GM21576 (cell line): ENCODE data around the gene TSC22D1.
"Not testable (repeated sequence)": the region's sequence is repeated elsewhere in the genome, so short reads cannot be mapped to it uniquely, and the experiment has no call there.

Experiments
- ATAC-seq: cut with Tn5 transposase; IDR thresholded peaks from one replicate; pipeline ENCODE4 v1.9.1; 2021; ENCODE audit warnings: mild to moderate bottlenecking, moderate library complexity; ENCODE audit not compliant: unreplicated experiment

Gene TSC22D1

DNA sequence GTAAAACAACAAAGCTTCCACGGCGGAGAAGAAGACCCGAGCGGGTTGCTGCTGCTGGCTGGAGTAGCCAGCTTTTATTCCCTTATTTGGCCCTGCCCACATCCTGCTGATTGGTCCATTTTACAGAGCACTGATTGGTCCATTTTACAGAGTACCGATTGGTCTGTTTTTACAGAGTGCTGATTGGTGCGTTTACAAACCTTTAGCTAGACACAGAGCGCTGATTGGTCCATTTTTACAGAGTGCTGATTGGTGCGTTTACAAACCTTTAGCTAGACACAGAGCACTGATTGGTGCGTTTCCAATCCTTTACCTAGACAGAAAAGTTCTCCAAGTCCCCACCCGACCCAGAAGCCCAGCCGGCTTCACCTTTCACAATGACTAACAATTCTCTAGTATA lies 119.9 kb downstream of the TSC22D1 start:
- ATAC-seq: not testable (repeated sequence)

DNA sequence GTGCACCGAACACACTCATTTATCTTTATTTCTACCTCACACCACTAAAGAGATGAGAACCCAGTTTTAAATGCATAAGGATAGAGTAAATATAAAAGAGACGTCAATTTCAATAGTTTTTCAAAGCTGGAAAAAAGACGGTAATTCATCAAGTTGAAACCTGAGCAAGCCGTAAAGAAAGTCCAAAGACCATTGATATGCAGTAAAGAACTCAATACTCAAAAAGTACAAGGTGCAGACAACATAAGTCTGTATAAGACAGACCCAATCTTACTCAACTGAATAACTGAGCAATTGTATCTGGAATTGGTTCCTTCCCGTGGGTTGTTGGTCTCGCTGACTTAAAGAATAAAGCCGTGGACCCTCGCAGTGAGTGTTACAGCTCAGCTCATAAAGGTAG lies 120.4 kb downstream of the TSC22D1 start:
- no peak for ATAC-seq

DNA sequence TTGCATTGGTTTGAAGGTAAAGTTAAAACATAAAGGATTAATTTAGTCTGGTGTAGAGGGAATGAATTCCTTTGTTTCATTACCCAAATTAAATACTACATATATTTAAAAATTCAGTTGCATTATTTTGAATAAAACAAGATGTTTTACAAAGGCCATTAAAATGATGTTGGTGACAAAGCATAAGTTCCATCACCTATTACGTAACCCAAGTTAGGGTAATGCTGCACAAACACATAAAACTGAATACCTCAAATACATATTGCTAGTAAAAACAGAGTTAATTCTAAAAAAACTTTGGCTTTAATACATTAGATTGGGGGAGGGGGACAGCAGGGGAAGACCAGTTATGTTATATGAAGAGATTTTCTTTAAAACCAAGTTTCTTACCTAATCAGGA lies 122.2 kb downstream of the TSC22D1 start:
- ATAC-seq: no peak

DNA sequence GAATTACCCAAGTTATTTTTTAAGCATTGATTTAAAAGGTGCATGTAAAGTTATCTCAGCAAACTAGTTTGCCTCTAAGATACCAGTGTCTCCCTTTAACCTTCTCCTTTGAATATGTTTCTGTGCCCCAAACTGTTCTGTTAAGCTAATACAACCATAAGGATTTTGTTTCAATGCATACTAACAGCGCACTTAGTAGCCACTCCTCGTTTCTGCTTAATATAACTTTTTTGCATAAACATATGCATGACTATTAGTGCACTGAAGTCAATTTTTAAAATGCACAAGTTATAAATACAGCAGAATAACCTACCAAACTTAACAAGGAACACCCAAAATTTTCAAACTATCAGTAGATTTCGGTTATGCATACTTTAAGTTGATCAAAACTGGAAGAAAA lies 123.1 kb downstream of the TSC22D1 start:
- no peak for ATAC-seq

DNA sequence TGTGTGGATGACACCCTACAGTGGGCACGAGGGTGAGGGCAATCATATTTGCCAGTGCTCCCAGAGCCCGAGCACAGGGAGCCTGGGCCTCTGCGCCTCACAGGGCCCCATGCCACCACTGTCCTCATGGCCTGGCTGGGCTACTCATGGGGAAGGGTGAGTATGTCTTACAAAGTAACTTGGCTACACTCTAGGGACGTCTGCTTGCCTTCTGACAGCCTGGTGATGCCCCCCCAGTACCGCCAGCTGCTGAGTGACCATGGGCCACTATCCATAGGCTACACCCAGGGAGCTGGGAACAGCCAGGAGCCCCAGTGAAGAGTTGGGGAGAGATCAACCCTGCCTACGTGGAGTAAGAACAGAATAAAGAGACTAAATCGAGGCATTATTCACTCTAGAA lies 123.7 kb downstream of the TSC22D1 start:
- ATAC-seq: no peak

DNA sequence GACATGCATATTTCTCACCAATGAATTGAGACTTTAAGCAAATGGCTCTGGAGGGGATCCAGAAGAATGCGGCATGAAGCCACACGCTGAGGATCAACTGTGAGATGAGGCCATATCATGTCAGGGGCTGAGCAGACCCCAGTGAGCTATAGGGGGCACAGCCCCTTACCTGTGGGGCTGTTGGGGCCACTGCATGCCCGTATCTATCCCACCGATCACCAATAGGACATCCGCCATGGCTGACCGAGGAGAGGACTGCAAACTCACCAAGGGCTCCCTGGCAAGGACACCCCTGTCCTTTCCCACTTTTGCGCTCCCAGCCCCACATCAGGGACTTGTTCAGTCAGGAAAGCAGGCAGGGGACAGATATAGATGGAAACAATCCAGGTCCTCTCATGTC lies 124.5 kb downstream of the TSC22D1 start:
- ATAC-seq: no peak

DNA sequence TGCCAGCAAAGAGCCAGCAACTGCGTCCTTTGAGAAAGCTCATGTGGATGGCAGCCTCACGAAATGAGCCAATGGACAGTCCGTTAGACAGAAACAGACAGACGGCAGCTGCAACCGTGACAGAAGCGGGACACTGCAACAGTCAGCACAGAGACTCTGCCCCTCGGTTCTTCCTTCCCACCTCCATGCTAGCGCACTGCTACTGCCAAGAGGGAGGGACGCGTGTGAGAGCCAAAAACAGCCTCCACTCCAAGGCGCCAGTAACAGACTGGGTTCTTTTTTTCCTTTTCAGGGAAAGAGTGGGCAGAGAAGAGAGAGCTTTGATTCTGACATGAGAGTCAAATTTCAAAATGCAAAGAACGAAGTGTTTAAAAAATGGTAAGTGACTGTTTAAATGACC lies 125.0 kb downstream of the TSC22D1 start:
- ATAC-seq: no peak

DNA sequence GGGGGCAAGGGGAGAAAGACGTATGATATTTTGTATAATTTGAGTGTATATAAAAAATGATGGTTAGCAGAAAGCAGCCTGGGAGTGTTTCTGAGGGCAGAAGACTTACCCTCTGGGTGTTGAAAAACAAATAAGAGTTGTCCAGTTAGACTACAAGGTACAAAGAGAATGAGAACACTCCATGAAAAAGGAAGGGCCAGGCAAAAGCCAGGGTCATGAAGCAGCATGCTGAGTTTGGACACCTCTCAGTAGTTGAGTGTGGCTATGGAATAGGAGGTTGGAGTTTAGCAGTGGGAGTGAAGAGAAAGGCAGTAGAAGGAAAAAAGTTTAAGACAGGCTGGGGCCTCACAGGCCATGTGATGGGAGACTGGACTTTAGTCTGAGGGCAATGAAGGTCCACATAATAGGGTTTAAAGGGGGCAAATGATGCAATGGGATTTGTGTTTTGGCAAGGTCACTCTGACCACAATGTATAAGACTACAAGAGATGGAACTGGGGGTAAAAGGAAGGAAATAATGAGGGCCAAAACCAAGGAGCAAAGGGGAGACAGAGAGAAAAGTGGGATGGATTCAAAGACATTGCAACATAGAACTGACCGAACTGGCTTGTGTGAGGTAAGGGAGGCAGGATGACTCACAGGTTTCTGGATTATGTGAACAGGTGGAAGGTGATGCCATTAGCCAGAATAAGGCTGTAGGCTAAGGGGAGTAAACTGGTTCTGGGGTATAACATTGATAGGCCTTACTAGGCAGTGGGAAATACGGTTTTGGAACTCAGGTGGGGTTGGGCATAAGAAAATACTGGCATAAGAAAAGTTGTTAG lies 125.9 kb downstream of the TSC22D1 start:
- ATAC-seq: no peak

DNA sequence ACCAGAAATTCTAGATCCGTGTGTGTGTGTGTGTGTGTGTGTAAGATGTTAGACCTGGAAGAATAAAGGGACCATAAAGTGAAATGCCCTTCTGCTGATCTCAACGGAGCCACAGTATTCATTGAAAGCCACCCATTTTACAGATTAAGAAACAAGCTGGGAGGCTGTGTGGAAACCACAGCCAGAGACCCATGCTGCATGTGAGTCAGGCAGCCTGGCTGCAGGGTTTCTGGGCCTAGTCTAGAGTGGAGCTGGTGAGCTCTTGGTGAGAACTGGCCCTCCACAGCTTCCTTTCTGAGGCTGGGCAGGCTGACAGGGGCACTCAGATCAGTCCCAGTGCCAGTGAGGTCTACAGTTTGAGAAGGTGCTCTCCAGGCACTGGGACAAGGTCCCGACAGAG lies 127.3 kb downstream of the TSC22D1 start:
- no peak for ATAC-seq

DNA sequence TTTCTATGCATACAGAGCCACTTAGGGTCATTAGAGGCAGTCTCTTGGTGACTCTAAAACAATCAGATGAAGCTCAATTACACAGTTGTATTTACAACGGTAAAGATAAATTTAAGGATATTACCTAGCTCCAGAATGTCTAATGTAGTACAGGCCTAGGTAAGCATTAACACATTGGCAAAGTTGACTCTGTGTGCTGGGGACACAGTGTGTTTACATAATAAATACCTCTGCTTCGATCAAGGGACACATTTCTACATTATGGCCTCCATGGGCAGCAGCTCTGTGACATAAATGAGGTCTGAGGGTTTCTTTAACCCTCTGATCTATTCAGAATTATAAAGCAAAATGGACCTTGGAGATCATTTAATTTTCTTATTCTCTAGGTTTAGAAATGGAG lies 127.8 kb downstream of the TSC22D1 start:
- ATAC-seq: no peak

DNA sequence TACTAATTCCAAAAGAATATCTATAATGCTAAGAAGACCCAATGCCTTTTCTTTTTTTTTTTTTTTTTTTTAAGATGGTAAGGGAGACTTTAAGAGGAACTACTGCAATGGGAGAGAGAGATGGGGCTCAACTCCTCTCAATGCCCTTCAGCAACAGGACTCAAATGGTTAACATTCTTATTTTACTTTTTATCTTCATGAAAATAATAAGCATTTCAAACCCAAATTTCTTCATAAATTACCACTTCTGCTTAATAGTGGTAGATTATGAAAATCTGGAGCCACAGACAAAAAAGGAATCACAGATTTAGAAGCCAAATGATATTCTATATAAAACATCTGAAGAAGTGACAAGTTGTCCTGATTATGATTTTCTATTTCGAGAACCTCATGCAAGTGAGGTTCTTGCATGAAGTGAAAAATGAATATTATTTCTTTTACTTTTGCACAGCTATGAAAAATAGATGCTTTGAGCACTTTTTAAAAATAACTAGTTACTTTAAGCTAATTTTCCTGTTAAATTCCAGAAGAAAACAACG lies 128.3 kb downstream of the TSC22D1 start:
- ATAC-seq: no peak

DNA sequence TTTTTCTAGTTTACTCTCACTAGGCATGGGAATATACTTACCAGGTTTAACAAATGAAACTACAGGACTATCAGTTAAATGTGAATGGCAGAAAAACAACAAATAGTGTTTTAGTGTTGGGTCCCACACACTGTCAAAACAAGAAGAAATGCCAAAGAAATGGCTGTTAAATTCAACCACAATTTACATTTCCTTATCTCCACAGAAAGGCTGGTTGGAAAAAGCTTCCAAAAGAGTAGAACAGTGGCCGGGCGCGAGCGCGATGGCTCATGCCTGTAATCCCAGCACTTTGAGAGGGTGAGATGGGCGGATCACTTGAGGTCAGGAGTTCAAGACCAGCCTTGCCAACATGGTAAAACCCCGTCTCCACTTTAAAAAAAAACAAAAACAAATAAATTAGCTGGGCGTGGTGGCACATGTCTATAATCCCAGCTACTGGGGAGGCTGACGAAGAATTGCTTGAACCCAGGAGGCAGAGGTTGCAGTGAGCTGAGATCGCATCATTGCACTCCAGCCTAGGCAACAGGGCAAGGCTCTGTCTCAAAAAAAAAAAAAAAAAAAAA lies 136.0 kb downstream of the TSC22D1 start:
- ATAC-seq: no peak

DNA sequence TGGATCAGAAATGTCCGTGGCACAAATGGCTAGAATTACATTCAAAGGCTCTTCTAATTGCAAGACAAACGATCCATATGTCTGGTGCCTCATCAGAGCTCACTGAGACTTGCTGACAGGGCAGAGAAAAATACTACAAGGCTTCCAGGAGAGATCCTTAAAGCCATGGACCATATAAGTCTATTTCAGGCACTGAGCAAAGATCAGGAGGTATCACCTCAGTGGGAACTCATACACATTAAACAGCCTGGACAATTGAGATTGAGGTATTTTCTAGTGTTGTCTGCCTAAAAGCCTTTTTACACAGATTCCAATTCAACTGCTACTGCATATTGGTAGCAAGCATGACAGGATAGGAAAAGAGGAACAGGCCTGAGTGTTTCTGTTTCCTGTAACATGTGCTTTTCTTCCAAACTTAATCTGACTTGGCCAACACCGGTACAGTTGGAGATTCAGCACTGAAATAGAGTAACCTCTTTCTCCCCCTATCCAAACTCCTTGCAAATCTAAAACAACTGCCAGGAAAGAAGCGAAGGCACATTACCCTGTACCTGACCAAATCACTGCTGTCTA lies 136.6 kb downstream of the TSC22D1 start:
- no peak for ATAC-seq

DNA sequence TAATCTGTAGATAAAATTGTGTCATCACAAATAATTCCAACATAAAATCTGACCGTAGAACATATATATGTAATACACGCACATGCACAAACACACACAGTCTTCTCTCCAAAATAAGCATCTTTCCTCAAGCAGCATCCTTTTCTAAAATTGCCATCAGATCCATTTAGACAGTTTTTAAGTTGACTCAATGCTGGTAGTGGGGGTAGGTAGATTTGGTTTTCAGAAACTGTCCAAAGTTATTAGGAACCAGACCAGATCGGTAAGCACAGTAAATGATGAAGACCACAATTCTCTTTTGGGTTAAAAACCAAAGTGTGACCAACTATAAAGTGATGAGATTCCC lies 137.9 kb downstream of the TSC22D1 start:
- ATAC-seq: no peak

DNA sequence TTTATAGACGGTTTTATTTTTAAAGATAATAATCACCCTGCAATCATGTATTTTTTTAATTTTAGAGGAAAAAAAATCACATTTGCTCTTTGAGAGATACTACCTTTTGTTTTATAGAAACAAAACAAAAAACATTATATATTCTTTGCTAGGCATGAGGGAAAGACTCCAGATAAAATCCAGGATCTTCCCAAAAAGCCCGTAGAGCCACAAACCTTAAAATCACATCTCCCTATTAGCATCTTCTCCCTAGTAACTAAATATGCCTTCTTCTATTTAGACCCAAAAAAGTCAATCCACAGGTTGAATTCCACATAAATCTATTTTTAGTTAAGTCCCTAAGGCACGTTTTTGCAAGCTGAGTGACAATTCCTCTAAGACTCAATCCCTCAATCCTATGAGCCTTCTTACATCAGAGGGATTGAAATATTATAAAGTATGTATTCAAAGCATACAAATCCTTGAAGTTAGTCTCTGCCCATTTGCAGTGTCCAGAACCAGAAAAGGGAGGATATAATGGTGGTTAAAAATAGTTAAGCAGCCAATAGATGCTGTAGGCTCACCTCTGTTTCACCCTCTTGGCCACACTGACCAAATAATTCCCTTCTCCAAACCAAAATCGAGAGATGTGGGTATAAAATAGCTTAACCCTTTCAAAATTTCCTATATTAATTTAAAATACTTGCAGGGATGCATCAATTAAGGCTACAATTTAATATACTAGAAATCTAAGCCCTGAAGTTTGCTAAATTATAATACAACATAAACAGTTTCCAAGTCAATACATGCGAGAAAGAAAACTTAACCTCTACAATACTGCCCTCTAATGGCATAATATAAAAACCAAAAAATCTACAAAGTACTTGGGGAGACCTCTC lies 138.5 kb downstream of the TSC22D1 start:
- ATAC-seq: no peak

DNA sequence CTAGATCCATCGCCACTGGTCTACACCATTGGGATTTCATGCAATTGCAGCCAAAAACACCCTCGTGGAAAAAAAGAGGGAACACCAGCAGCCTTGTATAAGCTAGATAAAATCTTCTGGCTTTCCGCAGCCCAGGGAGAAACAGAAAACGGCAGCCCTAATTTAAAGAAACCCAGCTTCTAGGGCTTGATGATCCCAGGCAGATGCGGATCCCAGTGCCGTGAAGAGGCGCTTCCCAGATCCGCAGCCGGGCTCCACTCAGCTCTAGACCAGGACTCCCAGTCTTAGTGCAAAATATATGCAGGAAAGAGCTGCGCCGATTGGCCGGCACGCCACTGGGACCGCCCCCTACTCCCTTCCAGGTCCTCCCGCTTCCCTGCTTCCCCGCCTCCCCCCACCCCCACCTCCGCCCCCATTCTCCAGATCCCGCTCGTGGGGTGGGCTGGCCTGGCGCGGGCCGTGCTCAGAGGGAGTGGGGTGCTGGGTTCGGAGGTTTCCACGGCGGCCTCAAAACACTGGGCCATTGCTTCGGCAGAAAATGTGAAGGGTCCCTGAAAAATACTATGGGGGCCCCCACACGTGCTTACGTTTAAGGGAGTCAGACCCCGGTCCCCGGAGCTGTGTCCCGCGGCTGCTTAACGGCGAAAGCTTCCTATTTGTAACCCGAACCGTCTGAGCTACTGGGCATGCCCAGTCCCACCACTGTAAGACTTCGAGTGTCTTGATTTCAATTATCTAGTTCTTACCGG lies 139.4 kb downstream of the TSC22D1 start:
- no peak for ATAC-seq

DNA sequence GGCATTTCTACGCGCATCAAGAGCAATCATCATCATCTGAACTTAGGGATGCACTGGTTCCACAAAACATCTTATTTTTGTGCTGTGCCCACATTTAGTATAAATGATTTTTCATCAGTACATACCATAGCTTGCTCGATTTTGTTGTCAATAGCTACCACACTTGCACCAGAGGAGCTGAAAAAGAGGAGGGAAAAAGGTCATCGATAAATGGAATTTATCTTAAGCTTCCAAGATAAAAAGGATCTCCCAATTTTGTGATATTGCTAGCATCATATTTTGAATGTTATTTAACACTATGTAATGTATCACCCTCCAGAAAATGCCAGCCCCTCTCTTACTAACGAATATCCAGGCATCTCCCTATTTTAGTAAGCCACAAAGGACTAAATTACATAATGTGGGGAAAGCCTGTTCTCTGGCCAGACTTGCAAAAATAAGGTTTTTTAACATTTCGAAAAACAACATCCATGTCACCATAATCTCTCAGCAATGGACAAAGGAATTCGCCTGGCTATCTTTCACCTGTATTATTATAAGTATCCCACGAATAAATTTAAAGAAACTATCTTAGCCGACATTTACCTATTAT lies 140.1 kb downstream of the TSC22D1 start:
- no peak for ATAC-seq

DNA sequence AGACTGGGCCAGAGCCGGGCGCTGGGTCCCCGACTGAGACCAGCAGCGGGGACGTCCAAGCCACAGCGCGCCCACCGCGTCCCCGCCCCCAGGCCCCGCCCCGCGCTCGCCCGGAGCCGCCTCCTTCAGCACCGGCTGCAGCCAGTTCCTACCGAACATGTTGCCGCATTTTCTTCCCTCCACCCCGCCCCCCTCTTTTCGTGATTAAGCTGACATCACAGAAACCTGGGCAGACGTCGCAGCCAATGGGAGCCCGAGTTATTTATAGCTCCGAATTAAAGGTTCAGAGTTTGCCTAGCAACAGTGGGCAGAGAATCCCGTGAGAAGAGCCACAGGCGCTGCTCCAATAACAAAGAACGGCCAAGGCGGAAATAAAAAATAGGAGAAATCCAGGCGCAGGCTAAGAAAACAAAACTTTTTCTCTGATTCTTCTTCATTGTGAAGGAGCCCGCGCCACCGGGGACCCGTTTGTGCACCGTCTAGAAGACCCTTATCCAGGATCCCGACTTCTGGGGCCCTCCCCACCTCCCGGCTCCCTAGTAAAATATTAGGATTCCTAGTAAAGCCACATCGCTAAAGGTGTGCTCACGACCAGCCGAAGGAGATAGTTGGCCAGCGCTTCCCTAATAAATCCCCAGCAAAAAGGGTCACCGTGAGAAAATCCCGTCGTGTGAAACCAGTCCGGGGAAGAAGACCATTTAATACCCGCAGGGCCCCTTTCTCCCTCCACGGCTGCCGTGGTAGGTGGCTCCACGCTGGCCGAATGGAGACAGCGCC lies 140.8 kb downstream of the TSC22D1 start:
- ATAC-seq: peak; percentile 61

DNA sequence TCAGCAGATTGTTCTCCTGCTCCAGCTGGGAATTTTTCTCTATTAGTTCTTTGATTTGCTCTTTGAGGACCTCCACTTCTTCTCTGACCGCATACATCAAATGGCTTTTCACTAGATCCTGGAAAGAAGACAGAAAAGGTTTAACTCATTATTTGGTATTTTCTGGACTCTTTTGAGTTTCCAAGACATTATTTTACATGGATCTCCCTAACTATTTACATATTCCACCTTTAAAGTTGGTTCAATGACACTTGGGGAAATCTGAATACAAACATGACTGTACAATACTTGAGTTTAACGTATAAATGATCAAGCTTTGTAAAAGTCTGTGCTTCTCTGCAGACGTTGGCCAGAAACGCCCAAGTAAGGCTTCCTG lies 141.4 kb downstream of the TSC22D1 start:
- ATAC-seq: no peak
